Glutamatergic neuron (in vitro differentiated cells): ENCODE data around the gene TRAF5. TPM values are rescaled to one million over a fixed set of nuclear protein-coding genes. Genes with fewer than 3 reads are reported as not detected.

ENCODE experiments used
- total RNA-seq: library from RNA; stranded (reverse); fragmentation: NEBNext Ultra II Directional; extraction: Animal tissue kit (Norgen Biotek cat#: 25700); gene quantifications from one replicate; pipeline ENCODE4 v1.2.1, GENCODE V29; 2021; ENCODE audit not compliant: unreplicated experiment

The TRAF5 gene
- total RNA-seq, 1 donor from 2014 or later = 9.7 TPM

Other genes with a start within 250 kb of the TRAF5 start
- 7.8 TPM for gene KCNH1, start 192.7 kb upstream of the TRAF5 start, total RNA-seq
- 82.1 TPM for gene RCOR3, start 67.5 kb upstream of the TRAF5 start, total RNA-seq
- gene RD3, start 165.3 kb downstream of the TRAF5 start, total RNA-seq = 0.44 TPM